ENCODE measurements around the gene TRPC4AP. TPM values are rescaled to one million over a fixed set of nuclear protein-coding genes. Genes with fewer than 3 reads are reported as not detected.

TRPC4AP gene
- total RNA-seq, 1 donor from 2014 or later = 104 TPM

- DNase-seq (ENCODE audit: extremely low read depth, low read depth, low spot score) = no peak
Measured at GRCh38 chr20:34974246-34974645, 118.4 kb downstream of the TRPC4AP start.

DNA sequence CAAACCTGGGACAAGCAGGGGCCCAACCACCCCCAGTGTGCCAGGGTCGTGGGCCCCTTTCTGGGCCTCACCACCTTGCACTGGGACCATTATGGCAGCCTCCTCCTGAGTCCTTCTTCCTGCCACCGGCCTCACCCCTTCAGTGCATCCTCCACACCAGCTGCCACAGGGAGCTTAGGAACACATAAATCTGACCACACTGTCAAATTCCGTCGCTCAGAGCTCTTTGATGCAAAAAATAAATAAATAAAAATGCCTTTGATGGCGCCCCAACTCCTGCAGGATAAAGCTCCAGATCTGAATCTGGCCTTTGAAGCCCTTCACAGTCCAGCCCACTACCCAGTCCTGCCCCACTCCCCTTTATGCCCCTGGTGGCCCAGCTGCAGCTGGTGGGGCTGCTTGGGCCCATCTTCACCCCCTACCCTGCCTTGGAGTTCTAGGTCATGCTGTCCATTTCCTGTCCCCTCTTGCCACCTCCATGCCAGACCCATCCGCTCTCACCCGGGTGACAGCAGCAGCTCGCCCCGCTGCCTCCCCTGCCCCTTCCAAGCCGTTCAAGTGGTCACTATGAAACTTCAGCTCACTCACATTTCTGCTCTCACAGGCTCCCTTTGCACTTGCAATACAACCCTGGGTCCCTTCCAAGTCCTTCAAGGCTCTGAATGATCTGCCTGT is 120.9 kb downstream of the TRPC4AP start:
- DNase-seq (ENCODE audit: extremely low read depth, low read depth, low spot score) = no peak

DNA sequence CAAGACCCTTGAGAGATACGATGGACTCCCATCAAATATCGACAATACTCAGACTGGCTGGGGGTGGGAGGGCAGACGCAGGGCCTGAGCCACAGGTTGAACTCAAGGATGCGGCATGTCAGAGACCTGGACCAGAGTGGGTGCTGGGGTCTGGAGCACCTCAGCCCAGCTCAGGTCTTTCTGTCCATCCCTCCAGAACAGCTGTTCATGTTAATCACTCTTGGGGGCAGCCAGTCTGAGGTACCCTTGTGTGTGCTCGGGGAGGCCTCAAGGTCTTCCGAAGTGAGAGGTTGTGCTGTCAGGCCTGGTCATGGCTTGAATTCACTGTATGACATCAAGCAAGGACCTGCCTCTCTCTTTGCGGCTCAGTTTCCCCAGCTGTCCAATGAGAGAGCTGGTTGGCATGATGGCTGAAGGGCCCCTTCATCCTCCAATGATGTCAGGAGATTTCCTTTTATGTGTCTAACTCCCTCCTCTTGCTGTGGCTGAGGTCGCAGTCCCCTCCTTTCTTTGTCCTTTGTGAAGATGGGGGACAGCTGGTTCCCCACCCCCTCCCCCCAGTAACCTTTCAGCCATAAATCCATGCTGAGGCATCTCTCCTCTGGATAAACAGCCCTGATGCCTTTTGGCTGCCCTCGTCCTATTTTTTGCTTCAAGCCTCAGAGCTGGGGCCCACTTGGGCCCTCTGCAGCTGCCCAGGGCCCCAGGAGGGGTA is 121.6 kb downstream of the TRPC4AP start:
- DNase-seq (ENCODE audit: extremely low read depth, low read depth, low spot score) = no peak

DNA sequence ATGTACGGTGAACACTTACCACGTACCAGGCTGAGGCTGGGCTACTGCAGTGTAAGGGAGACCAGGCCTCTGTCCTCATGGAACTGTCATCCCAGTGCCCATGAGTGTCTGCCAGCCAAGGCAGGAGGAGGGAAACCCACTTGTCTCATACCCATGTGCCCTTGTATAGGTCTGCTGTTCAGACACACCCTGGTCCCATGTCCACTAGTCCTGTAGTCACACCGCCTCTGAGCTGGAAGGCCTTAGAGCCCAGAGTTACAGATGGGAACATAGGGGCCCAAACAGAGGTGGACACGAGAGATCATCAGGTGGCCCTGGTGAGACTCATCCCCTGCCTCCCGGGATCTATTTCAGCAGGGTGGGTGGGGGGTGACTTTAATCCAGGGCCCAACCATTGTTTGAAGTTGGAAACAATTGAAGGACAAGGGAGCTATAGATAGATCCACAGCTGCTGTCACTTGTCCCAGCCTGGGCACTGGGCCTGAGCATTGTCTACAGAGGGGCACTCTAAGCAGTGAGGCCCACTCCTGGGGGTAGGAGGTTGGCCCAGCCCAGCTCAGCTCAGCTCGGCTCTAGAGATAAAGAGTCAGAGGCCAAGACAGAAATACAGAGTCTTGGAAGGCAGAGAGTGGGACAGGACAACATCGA is 122.3 kb downstream of the TRPC4AP start:
- DNase-seq (ENCODE audit: extremely low read depth, low read depth, low spot score) = no peak

- no peak for DNase-seq (ENCODE audit: extremely low read depth, low read depth, low spot score)
Measured at GRCh38 chr20:34968042-34968775, 124.4 kb downstream of the TRPC4AP start.

GRCh38 chr20:34967421-34967820 is 125.2 kb downstream of the TRPC4AP start:
- no peak for DNase-seq (ENCODE audit: extremely low read depth, low read depth, low spot score)

DNA sequence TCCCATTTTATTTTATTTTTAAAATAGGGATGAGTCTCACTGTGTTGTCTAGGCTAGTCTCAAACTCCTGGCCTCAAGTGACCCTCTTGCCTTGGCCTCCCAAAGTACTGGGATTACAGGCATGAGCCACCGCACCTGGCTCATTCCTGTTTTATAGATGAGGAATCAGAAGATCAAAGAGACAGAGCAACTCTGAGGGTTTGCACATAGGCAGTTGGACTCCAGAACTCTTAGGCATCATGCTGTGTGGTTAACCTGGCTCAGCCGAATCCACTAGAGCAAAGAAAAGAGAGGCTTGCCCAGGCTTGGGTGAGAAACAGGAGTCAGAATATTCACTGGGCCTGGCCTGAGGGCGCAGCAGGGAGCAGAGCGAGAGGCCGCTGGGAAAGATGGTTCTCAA is 127.6 kb downstream of the TRPC4AP start:
- DNase-seq (ENCODE audit: extremely low read depth, low read depth, low spot score) = no peak

GRCh38 chr20:34964486-34964885 is 128.1 kb downstream of the TRPC4AP start:
- DNase-seq (ENCODE audit: extremely low read depth, low read depth, low spot score) = no peak

GRCh38 chr20:34956751-34957472 is 135.7 kb downstream of the TRPC4AP start:
- no peak for DNase-seq (ENCODE audit: extremely low read depth, low read depth, low spot score)

DNA sequence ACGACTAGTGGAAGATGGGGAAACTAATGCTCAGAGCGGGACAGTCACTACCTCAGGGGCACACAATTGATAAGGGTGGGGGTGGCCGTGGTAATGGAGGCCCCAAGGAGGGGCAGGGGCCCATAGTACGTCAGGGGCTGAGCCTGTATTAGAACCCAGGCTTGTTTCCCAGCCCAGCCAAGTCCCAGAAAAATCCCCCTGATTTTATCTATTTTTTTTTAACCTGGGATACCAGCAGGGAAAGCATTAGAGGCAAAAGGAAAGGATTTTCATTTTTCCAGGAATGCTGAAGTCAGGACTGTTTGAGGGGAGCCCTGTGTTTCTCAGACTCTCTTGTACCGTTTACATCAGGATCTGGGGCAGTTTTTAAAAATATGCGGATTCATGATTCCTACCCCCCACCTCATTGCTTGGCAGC is 136.6 kb downstream of the TRPC4AP start:
- DNase-seq (ENCODE audit: extremely low read depth, low read depth, low spot score) = no peak

GRCh38 chr20:34955231-34956040 is 137.2 kb downstream of the TRPC4AP start, which contains the start of the genes GSS and MYH7B:
GSS (minus strand) TSS chr20:34955806; CDS start chr20:34951852, 3,954 bp downstream.
MYH7B (plus strand) TSS chr20:34955868; CDS start chr20:34978006, 22,138 bp downstream.
- DNase-seq (ENCODE audit: extremely low read depth, low read depth, low spot score) = peak; percentile 60

GRCh38 chr20:34954904-34955230 is 137.7 kb downstream of the TRPC4AP start:
- no peak for DNase-seq (ENCODE audit: extremely low read depth, low read depth, low spot score)

- DNase-seq (ENCODE audit: extremely low read depth, low read depth, low spot score) = no peak
Measured at GRCh38 chr20:34953960-34954359, 138.6 kb downstream of the TRPC4AP start.

DNA sequence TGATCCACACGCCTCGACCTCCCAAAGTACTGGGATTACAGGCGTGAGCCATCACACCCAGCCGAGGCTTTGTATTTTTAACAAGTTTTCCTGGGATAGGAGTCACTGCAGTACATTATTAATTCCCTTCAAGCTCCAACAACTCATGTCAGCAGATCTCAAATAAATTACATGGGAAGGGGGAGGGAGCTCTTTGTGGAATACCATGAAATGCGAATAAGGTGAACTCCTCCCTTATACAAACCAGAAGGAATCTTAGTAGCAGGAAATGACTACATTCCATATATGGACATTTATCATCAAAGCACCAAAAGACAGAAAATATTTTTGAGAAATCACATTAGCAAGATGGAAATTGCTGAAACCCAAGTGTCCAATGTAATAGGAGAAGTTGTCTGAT is 139.9 kb downstream of the TRPC4AP start:
- no peak for DNase-seq (ENCODE audit: extremely low read depth, low read depth, low spot score)

Other genes starting within 250 kb of the TRPC4AP start
- 3.1 and 6.2 TPM in 2 replicates for gene GGT7, start 220.0 kb downstream of the TRPC4AP start, total RNA-seq
- 36.5 and 51.8 TPM in 2 replicates for gene ACSS2, start 216.2 kb downstream of the TRPC4AP start, total RNA-seq
- 58.6 and 69.8 TPM in 2 replicates for gene GSS, start 137.0 kb downstream of the TRPC4AP start, total RNA-seq
- not detected in 2 replicates for gene MYH7B, start 136.9 kb downstream of the TRPC4AP start, total RNA-seq
- 39.3 and 59.3 TPM in 2 replicates for gene EDEM2, start 54.5 kb upstream of the TRPC4AP start, total RNA-seq
- 92.8 and 185 TPM in 2 replicates for gene PROCR, start 79.3 kb upstream of the TRPC4AP start, total RNA-seq
- gene MMP24, start 133.9 kb upstream of the TRPC4AP start, total RNA-seq = 0.88 and 6.5 TPM in 2 replicates
- 24.0 and 31.4 TPM in 2 replicates for gene MMP24OS, start 185.3 kb upstream of the TRPC4AP start, total RNA-seq
- 169 and 200 TPM in 2 replicates for gene EIF6, start 192.0 kb upstream of the TRPC4AP start, total RNA-seq
- not detected in 2 replicates for gene FAM83C, start 199.6 kb upstream of the TRPC4AP start, total RNA-seq

Measured in glomerular endothelial cell (primary cell).